PC-9 (cell line): ENCODE data around the gene SGPL1. TPM values are rescaled to one million over a fixed set of nuclear protein-coding genes. Genes with fewer than 3 reads are reported as not detected.

Source experiments
- BruUV-seq: library from RNA; stranded (reverse); fragments of 400-500 nt; replicated peaks from 2 replicates; lab custom pipeline; 2021; lab: Mats Ljungman, UMichigan
- CTCF ChIA-PET: fragments of 300-600 bp; sonication (Branson Sonifier 250); formaldehyde crosslinking; loops from one replicate; lab custom pipeline; 2022; ENCODE audit warnings: antibody characterized with exemption; lab: Charles Lee
- POLR2A ChIA-PET: fragments of 300-600 bp; sonication (Branson Sonifier 250); formaldehyde crosslinking; loops from one replicate; lab custom pipeline; 2022; ENCODE audit warnings: antibody characterized with exemption; ENCODE audit not compliant: unreplicated experiment; lab: Charles Lee
- DNase-seq, 2 experiments: peaks; one replicate each; pipeline versions ENCODE4 v3.0.0 to v3.0.0-alpha.2; 2015 to 2022; ENCODE audit warnings: mixed read lengths in 1 of 2
- H2AFZ ChIP-seq: fragments of 200-600 bp; sonication (generic); 2 replicates; pipeline ENCODE4 v1.8.1; 2017; ENCODE audit warnings: antibody characterized with exemption
- H3F3A ChIP-seq: fragments of 200-600 bp; sonication (generic); 2 replicates; pipeline ENCODE4 v1.8.1; 2017; ENCODE audit warnings: antibody characterized with exemption, mild to moderate bottlenecking, low read depth; ENCODE audit not compliant: insufficient read depth
- H3K27ac ChIP-seq: fragments of 200-600 bp; sonication (generic); 2 replicates; pipeline ENCODE4 v1.6.1; 2016; ENCODE audit warnings: mixed run types
- H3K27me3 ChIP-seq: fragments of 200-600 bp; sonication (generic); 2 replicates; pipeline ENCODE4 v1.6.1; 2016; ENCODE audit warnings: low read depth, mixed run types; ENCODE audit not compliant: insufficient read depth
- H3K36me3 ChIP-seq: fragments of 200-600 bp; sonication (generic); 2 replicates; pipeline ENCODE4 v1.6.1; 2016; ENCODE audit warnings: low read depth, mixed run types
- H3K4me1 ChIP-seq: fragments of 200-600 bp; sonication (generic); replicated peaks from 2 replicates; pipeline ENCODE4 v1.6.1; 2016; ENCODE audit warnings: mixed run types; ENCODE audit not compliant: insufficient read depth
- H3K4me2 ChIP-seq: fragments of 200-600 bp; sonication (generic); 2 replicates; pipeline ENCODE4 v1.6.1; 2017; ENCODE audit warnings: mixed run types
- H3K4me3 ChIP-seq: fragments of 200-600 bp; sonication (generic); 2 replicates; pipeline ENCODE4 v1.6.1; 2016; ENCODE audit warnings: mixed run types
- H3K79me2 ChIP-seq: fragments of 200-600 bp; sonication (generic); 2 replicates; pipeline ENCODE4 v1.6.1; 2017; ENCODE audit warnings: low read depth, mixed run types
- H3K9me2 ChIP-seq: fragments of 200-600 bp; sonication (generic); 2 replicates; pipeline ENCODE4 v1.8.1; 2017; ENCODE audit warnings: mild to moderate bottlenecking; ENCODE audit not compliant: insufficient read depth
- H3K9me3 ChIP-seq: fragments of 200-600 bp; sonication (generic); 2 replicates; pipeline ENCODE4 v1.8.1; 2016; ENCODE audit warnings: low read depth; ENCODE audit not compliant: insufficient read depth
- H4K20me1 ChIP-seq: fragments of 200-600 bp; sonication (generic); 2 replicates; pipeline ENCODE4 v1.8.1; 2017; ENCODE audit not compliant: insufficient read depth
- CTCF ChIP-seq: fragments of 200-600 bp; sonication (generic); conservative IDR thresholded peaks from 2 replicates; pipeline ENCODE4 v1.6.1; 2017; ENCODE audit warnings: mixed run types, antibody characterized with exemption, mild to moderate bottlenecking, moderate library complexity
- EZH2 ChIP-seq: fragments of 200-600 bp; sonication (generic); IDR thresholded peaks from 2 replicates; pipeline ENCODE4 v1.8.0; 2017; ENCODE audit warnings: antibody characterized with exemption, low read depth
- intact Hi-C: fragments of 100-400 bp; cut with micrococcal nuclease; formaldehyde crosslinking; loops from one replicate; pipeline ENCODE4 v1.10.0; 2022; ENCODE audit not compliant: unreplicated experiment
- total RNA-seq: library from RNA; stranded (reverse); gene quantifications from 2 replicates; pipeline ENCODE4 v1.2.3, GENCODE V29; 2021

The SGPL1 gene
- total RNA-seq, 1 experiment from 2014 or later, result 96.9 TPM

DNA sequence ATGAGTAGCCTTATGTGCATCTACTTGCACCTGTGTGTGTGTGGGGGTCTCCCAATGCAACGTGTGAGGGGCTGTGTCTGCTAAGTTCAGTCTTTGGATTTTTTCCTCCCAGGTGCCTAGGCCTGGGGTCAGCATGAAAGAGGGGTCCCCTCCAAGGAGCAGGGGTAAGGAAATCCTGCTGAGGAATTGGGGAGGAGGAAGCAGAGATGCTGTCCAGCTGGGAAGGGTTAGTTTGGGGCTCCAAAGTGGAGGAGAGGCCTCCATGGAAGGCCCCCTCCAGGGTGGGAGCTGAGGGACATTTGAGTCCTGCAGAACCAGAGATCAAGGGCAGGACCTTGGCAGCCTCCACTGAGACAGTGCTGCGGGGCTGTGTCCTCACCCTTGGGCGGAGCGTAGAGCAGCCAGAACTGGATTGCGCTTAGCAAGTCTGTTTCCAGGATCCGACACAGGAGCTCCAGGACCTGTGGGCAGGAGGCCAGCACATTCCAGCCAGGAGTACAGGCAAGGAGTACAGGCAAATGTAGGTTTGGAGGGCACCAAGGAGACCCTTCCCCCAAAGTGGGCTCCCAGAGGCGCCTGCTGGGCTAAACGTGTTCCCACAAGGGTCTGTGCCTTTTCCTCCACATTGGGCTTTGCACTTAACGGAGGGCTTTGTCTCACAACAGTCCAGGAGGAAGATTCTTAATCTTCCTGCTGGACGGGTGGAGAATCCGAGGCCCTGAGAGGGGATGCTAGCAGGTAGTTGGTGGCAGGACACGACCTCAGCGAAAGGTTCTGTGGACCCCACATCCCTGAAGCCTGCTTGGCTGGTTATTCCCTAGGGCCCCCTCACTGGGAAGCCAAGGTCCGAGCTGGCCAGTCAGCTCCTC, 40.7 kb upstream of the SGPL1 start:
- Histone ChIP-seq H3K4me2 (no peak overlapping the region), H3K27ac (no peak overlapping the region), H3K9me3 (no peaks in the 10 kb centered on the region), H3K9me2 (no peaks in the 10 kb centered on the region), H3K27me3 (no peaks in the 10 kb centered on the region), H3K36me3 (no peaks in the 10 kb centered on the region), H3K4me1 (peaks cover 27% of the 10 kb centered on the region), H2AFZ (no peak overlapping the region), H3F3A (peaks cover 10% of the 10 kb centered on the region), H3K79me2 (no peaks in the 10 kb centered on the region), H4K20me1 (no peaks in the 10 kb centered on the region), H3K4me3 (no peak overlapping the region)
- peak in 1 of 2 experiments; percentile 23 for DNase-seq
- no peak for TF ChIP-seq EZH2
- ChIA-PET POLR2A (no interaction called here), CTCF (no interaction called here)
- no TSS peak for BruUV-seq
- intact Hi-C loops, result no loop called here

- Histone ChIP-seq H3F3A (peaks cover 10% of the 10 kb centered on the region), H3K36me3 (no peaks in the 10 kb centered on the region), H2AFZ (no peak overlapping the region), H3K27ac (no peak overlapping the region), H3K4me2 (no peak overlapping the region), H3K9me3 (no peaks in the 10 kb centered on the region), H4K20me1 (no peaks in the 10 kb centered on the region), H3K4me1 (peaks cover 33% of the 10 kb centered on the region), H3K79me2 (no peaks in the 10 kb centered on the region), H3K27me3 (no peaks in the 10 kb centered on the region), H3K9me2 (no peaks in the 10 kb centered on the region), H3K4me3 (no peak overlapping the region)
- no peak for DNase-seq
- intact Hi-C loops, result no loop called here
- ChIA-PET CTCF (no interaction called here), POLR2A (no interaction called here)
- TF ChIP-seq EZH2 (no peak), CTCF (no peak)
- BruUV-seq, result no TSS peak
These were observed 39.9 kb upstream of the SGPL1 start for GRCh38 chr10:70775679-70776454.

DNA sequence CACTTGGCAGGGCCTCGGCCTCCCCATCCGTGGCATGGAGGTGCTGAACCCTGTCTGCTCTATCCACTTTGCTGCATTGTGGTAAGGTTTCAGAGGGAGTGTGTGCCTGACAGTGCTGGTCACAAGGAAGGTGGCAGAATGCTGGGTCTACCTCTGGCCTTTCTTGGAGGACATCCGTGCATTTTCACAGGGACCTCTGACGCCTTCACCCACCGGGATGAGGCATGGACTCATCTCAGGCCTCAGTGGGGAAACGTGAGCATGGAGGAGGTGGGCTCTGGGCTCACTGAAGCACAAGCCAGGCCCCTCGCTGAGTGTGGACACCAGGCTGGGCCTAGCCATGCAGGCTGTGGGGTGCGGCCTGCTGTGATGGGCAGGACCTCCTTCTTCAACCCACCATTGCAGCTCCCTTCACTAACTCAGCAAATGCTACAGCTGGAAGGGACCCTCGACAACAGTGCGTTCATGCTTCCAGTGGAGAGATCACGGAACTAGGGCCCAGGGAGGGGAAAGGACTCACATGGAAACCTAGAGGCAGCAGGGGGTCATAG, 39.2 kb upstream of the SGPL1 start:
- CTCF ChIA-PET, result no interaction called here
- H3F3A ChIP-seq, result peaks cover 10% of the 10 kb centered on the region
- peaks cover 33% of the 10 kb centered on the region for H3K4me1 ChIP-seq
- H3K4me3 ChIP-seq, result no peak overlapping the region
- H3K27me3 ChIP-seq, result no peaks in the 10 kb centered on the region
- H3K27ac ChIP-seq, result no peak overlapping the region
- no peaks in the 10 kb centered on the region for H4K20me1 ChIP-seq
- DNase-seq, result no peak
- no peaks in the 10 kb centered on the region for H3K9me2 ChIP-seq
- H3K9me3 ChIP-seq, result no peaks in the 10 kb centered on the region
- POLR2A ChIA-PET, result no interaction called here
- BruUV-seq, result no TSS peak
- H3K36me3 ChIP-seq, result no peaks in the 10 kb centered on the region
- intact Hi-C loops, result no loop called here
- no peak overlapping the region for H2AFZ ChIP-seq
- no peaks in the 10 kb centered on the region for H3K79me2 ChIP-seq
- H3K4me2 ChIP-seq, result no peak overlapping the region
- no peak for TF ChIP-seq EZH2
- TF ChIP-seq CTCF, result no peak
